A673 (cell line): Measurements from ENCODE around the gene S100A3.

Experiments
- CTCF ChIP-seq: fragments of 300-800, 200-600 bp; sonication (generic); conservative IDR thresholded peaks from 2 replicates; pipeline ENCODE4 v1.5.1; 2017; ENCODE audit warnings: low read depth, mild to moderate bottlenecking, antibody characterized with exemption, low read length, moderate library complexity, mixed read lengths
- EZH2 ChIP-seq: fragments of 200-600 bp; sonication (generic); IDR thresholded peaks from 2 replicates; pipeline ENCODE4 v1.6.1; 2017; ENCODE audit warnings: borderline replicate concordance, low read depth, mild to moderate bottlenecking, mixed read lengths, antibody characterized with exemption, low read length; ENCODE audit not compliant: poor library complexity, severe bottlenecking

- TF ChIP-seq EZH2 (no peak), CTCF (no peak)
Measured at GRCh38 chr1:153577624-153578051, 28.6 kb upstream of the S100A3 start.
